GM12801 (cell line): Measurements from ENCODE around the gene GABRE.

Source experiments
- TF ChIP-seq, protein P1 (sequence below): IDR thresholded peaks from one replicate; pipeline ENCODE4 v1.5.1; 2011; ENCODE audit warnings: control low read depth; ENCODE audit not compliant: insufficient read length; ENCODE audit errors: extremely low read depth

GABRE gene

DNA sequence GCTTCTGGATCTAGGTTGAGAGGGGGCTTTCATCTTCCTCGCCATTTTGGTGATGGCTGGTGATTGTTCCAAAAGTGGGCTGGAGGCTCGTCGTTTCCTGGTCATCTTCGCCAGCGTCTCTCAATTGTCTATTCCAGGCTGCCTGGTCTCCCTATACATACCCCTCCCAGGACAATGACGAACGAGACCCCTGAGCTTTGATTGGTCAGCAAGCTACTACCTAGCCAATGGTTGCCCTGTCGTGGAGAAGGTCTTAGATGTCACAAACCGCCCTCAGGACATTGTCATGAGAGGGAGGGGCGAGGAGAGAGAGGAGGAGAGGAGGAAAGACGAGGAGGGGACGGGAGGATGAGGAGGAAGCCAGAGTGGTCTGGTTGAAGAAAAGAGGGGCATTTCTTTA is 69.5 kb downstream of the GABRE start:
- TF ChIP-seq, protein P1, sequence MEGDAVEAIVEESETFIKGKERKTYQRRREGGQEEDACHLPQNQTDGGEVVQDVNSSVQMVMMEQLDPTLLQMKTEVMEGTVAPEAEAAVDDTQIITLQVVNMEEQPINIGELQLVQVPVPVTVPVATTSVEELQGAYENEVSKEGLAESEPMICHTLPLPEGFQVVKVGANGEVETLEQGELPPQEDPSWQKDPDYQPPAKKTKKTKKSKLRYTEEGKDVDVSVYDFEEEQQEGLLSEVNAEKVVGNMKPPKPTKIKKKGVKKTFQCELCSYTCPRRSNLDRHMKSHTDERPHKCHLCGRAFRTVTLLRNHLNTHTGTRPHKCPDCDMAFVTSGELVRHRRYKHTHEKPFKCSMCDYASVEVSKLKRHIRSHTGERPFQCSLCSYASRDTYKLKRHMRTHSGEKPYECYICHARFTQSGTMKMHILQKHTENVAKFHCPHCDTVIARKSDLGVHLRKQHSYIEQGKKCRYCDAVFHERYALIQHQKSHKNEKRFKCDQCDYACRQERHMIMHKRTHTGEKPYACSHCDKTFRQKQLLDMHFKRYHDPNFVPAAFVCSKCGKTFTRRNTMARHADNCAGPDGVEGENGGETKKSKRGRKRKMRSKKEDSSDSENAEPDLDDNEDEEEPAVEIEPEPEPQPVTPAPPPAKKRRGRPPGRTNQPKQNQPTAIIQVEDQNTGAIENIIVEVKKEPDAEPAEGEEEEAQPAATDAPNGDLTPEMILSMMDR: no peak
